Vagina (tissue), 2 donors: Measurements from ENCODE around the gene MDFIC. TPM values are rescaled to one million over a fixed set of nuclear protein-coding genes. Genes with fewer than 3 reads are reported as not detected.

Experiments used
- DNase-seq, 2 donors: peaks; one replicate each; pipeline ENCODE4 v3.0.0-alpha.2; 2017; ENCODE audit errors: extremely low spot score in 2 of 2
- H3K27ac ChIP-seq: fragments of 200-600 bp; sonication (generic); one replicate; pipeline ENCODE4 v1.5.1; 2019
- H3K27me3 ChIP-seq: fragments of 200-600 bp; sonication (generic); one replicate; pipeline ENCODE4 v1.5.1; 2019
- H3K36me3 ChIP-seq, 2 donors: fragments of 200-600 bp; sonication (generic); one replicate each; pipeline ENCODE4 v1.5.1; 2017 to 2019
- H3K4me1 ChIP-seq: fragments of 200-600 bp; sonication (generic); one replicate; pipeline ENCODE4 v1.5.1; 2019
- H3K4me3 ChIP-seq, 2 donors: fragments of 200-600 bp; sonication (generic); 1 replicate in 1 of 2; 2 replicates in 1 of 2; pipeline ENCODE4 v1.5.1; 2016 to 2019
- H3K9me3 ChIP-seq: fragments of 200-600 bp; sonication (generic); one replicate; pipeline ENCODE4 v1.5.1; 2019
- POLR2A ChIP-seq, 2 donors: fragments of 450-650 bp; IDR thresholded peaks; one replicate each; pipeline ENCODE4 v1.6.1; 2017; ENCODE audit warnings: antibody characterized with exemption in 2 of 2, mild to moderate bottlenecking in 2 of 2, moderate library complexity in 2 of 2
- POLR2AphosphoS5 ChIP-seq, 2 donors: sonication (generic); formaldehyde crosslinking; IDR thresholded peaks; one replicate each; pipeline ENCODE4 v1.9.0; 2017; ENCODE audit warnings: antibody characterized with exemption in 2 of 2, mild to moderate bottlenecking in 2 of 2, low read depth in 1 of 2; ENCODE audit not compliant: insufficient read depth in 1 of 2
- intact Hi-C: fragments of 100-400 bp; cut with DNase I; formaldehyde crosslinking; loops from one replicate; pipeline ENCODE4 v1.15.1; 2023
- total RNA-seq: library from RNA; depleted of rRNA; stranded (reverse); fragments of >200 nt; gene quantifications from one replicate; pipeline ENCODE4 v1.2.3, GENCODE V29; 2016
- TF ChIP-seq, protein P1 (sequence below), 3 experiments: fragments of 450-650 bp in 2 of 3; fragments of 200-600 bp in 1 of 3; sonication (generic) in 1 of 3; IDR thresholded peaks; one replicate each; pipeline ENCODE4 v1.5.1; 2017 to 2019; ENCODE audit warnings: antibody characterized with exemption in 3 of 3, mild to moderate bottlenecking in 2 of 3, moderate library complexity in 2 of 3

Gene MDFIC
- total RNA-seq, 1 donor from 2014 or later, result 27.7 TPM

DNA sequence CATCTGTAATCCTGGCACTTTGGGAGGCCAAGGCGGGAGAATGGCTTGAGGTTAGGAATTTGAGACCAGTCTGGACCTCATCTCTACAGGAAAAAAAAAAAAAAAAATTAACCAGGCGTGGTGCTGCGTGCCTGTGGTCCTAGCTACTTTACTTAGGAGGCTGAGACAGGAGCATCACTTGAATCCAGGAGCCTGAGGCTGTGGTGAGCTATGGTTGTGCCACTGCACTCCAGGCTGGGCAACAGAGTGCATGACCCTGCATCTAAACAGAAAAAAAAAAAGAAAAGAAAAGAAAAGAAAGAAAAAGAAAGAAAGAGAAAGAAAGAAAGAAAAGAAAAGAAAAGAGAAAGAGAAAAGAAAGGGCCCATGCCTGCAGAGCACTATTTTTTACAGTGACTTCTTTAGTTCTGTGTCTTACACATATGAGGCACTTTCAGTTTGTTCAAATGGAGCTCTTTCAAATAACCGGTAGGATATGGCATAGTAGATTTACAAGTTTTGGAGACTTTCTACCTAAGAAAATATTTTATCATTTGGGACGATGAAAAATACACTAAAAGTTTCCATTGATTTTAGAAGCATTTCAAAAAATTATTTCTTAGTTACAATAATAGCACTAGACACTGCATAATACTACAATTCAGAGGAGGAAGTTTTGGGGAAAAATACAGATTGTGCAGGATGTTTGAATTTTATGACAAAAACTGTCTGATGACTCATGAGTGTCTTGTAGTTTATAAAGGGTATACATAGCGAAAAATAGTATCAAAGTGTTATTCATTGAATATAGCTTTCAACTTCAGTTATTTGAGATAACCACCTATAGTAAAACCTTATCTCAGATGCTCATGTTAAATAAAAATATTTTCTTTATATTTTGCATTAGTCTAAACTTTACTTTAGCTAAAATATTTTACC, 75.9 kb downstream of the MDFIC start:
- Histone ChIP-seq H3K4me3 (no peak overlapping the region), H3K36me3 (peaks cover 0 to 5% of the 10 kb centered on the region in 2 donors), H3K27ac (no peak overlapping the region), H3K9me3 (no peaks in the 10 kb centered on the region), H3K27me3 (no peaks in the 10 kb centered on the region), H3K4me1 (no peaks in the 10 kb centered on the region)
- DNase-seq, result no peak
- TF ChIP-seq, protein P1, sequence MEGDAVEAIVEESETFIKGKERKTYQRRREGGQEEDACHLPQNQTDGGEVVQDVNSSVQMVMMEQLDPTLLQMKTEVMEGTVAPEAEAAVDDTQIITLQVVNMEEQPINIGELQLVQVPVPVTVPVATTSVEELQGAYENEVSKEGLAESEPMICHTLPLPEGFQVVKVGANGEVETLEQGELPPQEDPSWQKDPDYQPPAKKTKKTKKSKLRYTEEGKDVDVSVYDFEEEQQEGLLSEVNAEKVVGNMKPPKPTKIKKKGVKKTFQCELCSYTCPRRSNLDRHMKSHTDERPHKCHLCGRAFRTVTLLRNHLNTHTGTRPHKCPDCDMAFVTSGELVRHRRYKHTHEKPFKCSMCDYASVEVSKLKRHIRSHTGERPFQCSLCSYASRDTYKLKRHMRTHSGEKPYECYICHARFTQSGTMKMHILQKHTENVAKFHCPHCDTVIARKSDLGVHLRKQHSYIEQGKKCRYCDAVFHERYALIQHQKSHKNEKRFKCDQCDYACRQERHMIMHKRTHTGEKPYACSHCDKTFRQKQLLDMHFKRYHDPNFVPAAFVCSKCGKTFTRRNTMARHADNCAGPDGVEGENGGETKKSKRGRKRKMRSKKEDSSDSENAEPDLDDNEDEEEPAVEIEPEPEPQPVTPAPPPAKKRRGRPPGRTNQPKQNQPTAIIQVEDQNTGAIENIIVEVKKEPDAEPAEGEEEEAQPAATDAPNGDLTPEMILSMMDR (IDR thresholded peaks at IDR 0.05), result no peak
- TF ChIP-seq POLR2AphosphoS5 (IDR thresholded peaks at IDR 0.05; ENCODE audit: insufficient read depth in 1 of 2, low read depth in 1 of 2) (no peak), POLR2A (IDR thresholded peaks at IDR 0.05) (no peak)
- intact Hi-C loops, result no loop called here

- intact Hi-C loops, result no loop called here
Observed at GRCh38 chr7:115004121-115004520, 82.2 kb downstream of the MDFIC start.

GRCh38 chr7:115005251-115005650, 83.4 kb downstream of the MDFIC start:
- Histone ChIP-seq H3K9me3 (no peaks in the 10 kb centered on the region), H3K4me3 (no peak overlapping the region), H3K27me3 (no peaks in the 10 kb centered on the region), H3K36me3 (no peaks in the 10 kb centered on the region), H3K27ac (no peak overlapping the region), H3K4me1 (peaks cover 22% of the 10 kb centered on the region)
- intact Hi-C loops, result no loop called here
- DNase-seq, result no peak
- no peak for TF ChIP-seq POLR2A (IDR thresholded peaks at IDR 0.05)
- no peak for TF ChIP-seq POLR2AphosphoS5 (IDR thresholded peaks at IDR 0.05; ENCODE audit: insufficient read depth in 1 of 2, low read depth in 1 of 2)
- TF ChIP-seq, protein P1 (IDR thresholded peaks at IDR 0.05), result no peak

More at GRCh38 chr7:115004121-115004520, 82.2 kb downstream of the MDFIC start:
- no peak for DNase-seq
- TF ChIP-seq POLR2AphosphoS5 (IDR thresholded peaks at IDR 0.05; ENCODE audit: insufficient read depth in 1 of 2, low read depth in 1 of 2), result no peak
- TF ChIP-seq, protein P1 (IDR thresholded peaks at IDR 0.05), result no peak
- TF ChIP-seq POLR2A (IDR thresholded peaks at IDR 0.05), result no peak
- Histone ChIP-seq H3K27me3 (no peaks in the 10 kb centered on the region), H3K36me3 (no peaks in the 10 kb centered on the region), H3K27ac (no peak overlapping the region), H3K9me3 (no peaks in the 10 kb centered on the region), H3K4me3 (no peak overlapping the region), H3K4me1 (peaks cover 10% of the 10 kb centered on the region)

GRCh38 chr7:115005953-115006352, 84.1 kb downstream of the MDFIC start:
- Histone ChIP-seq H3K27me3 (no peaks in the 10 kb centered on the region), H3K27ac (no peak overlapping the region), H3K4me1 (peaks cover 29% of the 10 kb centered on the region), H3K4me3 (no peak overlapping the region), H3K36me3 (no peaks in the 10 kb centered on the region), H3K9me3 (no peaks in the 10 kb centered on the region)
- intact Hi-C loops, result no loop called here
- no peak for DNase-seq
- TF ChIP-seq POLR2AphosphoS5 (IDR thresholded peaks at IDR 0.05; ENCODE audit: insufficient read depth in 1 of 2, low read depth in 1 of 2) (no peak), POLR2A (IDR thresholded peaks at IDR 0.05) (no peak)
- TF ChIP-seq, protein P1 (IDR thresholded peaks at IDR 0.05), result no peak

- no peak overlapping the region for H3K4me3 ChIP-seq
- peaks cover 30% of the 10 kb centered on the region for H3K4me1 ChIP-seq
- H3K36me3 ChIP-seq, result no peaks in the 10 kb centered on the region
- H3K27ac ChIP-seq, result no peak overlapping the region
- H3K9me3 ChIP-seq, result no peaks in the 10 kb centered on the region
- intact Hi-C loops, result no loop called here
- TF ChIP-seq POLR2A (IDR thresholded peaks at IDR 0.05), result no peak
- TF ChIP-seq, protein P1 (IDR thresholded peaks at IDR 0.05), result no peak
- TF ChIP-seq POLR2AphosphoS5 (IDR thresholded peaks at IDR 0.05; ENCODE audit: insufficient read depth in 1 of 2, low read depth in 1 of 2), result no peak
- H3K27me3 ChIP-seq, result no peaks in the 10 kb centered on the region
- DNase-seq, result no peak
Observed at GRCh38 chr7:115007751-115008150, 85.9 kb downstream of the MDFIC start.
